ENCODE results near the gene KRT4. TPM values are rescaled to one million over a fixed set of nuclear protein-coding genes. Genes with fewer than 3 reads are reported as not detected.

The KRT4 gene
- total RNA-seq, 3 donors from 2014 or later (not counting 1 experiment from before 2014, with no cell fraction given), result not detected

DNA sequence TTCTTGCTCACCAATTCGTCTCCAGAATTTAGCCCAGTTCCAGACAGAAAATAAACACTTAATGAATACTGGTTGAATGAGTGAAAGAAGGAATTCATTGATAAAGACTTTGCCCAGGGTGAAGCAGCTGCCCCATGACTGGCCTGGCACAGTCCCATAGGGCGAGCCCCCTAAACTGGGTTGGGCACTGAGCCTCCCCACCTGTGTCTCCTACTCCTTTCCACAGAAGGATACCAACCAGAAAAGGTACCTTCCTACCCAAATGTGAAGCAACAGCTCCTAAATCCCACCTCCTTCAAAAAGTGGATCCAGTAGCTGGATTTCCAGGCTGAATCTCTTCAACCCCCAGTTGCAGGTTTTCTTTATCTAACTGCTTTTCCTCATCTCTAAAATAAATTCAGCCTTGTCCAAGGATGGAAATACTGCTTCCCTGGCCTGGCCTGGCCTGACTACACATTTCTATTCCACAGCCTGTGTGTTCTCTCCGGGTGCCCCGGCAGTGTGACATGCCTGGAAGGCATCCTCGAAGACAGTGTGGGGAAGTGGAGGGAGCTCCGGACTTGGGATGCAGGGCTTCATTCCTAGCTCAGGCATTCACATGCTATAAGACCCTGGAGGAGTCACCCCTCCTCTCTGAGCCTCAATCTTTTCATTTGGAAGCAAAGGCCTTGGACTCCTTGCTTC, 25.6 kb downstream of the KRT4 start:
- peaks cover 15% of the 10 kb centered on the region for H3K27me3 ChIP-seq (ENCODE audit: control insufficient read depth, insufficient read depth, low read length)
- H3K4me3 ChIP-seq (ENCODE audit: low read length), result no peak overlapping the region
- WGBS (ENCODE audit: insufficient coverage), result 86% methylated on average over 5 of the region's 6 CpGs
- DNase-seq (no peak), ATAC-seq (no peak)
- no peaks in the 10 kb centered on the region for H3K9me3 ChIP-seq (ENCODE audit: control insufficient read depth, insufficient read depth, low read length)
- H3K4me1 ChIP-seq (ENCODE audit: control insufficient read depth, insufficient read depth, low read length), result peaks cover 6% of the 10 kb centered on the region
- Mint-ChIP-seq H3K4me3 (no peak overlapping the region), H3K36me3 (no peaks in the 10 kb centered on the region), H3K4me1 (peaks cover 15 to 21% of the 10 kb centered on the region in 2 donors), H3K27ac (no peak overlapping the region), H3K9me3 (peaks cover 2 to 3% of the 10 kb centered on the region in 2 donors), H3K27me3 (ENCODE audit: low read depth in 2 of 2) (peaks cover 53 to 64% of the 10 kb centered on the region in 2 donors)
- H3K36me3 ChIP-seq (ENCODE audit: control insufficient read depth, insufficient read depth, low read length), result no peaks in the 10 kb centered on the region
- no peak overlapping the region for H3K27ac ChIP-seq (ENCODE audit: low read length)
- TF ChIP-seq, protein P1, sequence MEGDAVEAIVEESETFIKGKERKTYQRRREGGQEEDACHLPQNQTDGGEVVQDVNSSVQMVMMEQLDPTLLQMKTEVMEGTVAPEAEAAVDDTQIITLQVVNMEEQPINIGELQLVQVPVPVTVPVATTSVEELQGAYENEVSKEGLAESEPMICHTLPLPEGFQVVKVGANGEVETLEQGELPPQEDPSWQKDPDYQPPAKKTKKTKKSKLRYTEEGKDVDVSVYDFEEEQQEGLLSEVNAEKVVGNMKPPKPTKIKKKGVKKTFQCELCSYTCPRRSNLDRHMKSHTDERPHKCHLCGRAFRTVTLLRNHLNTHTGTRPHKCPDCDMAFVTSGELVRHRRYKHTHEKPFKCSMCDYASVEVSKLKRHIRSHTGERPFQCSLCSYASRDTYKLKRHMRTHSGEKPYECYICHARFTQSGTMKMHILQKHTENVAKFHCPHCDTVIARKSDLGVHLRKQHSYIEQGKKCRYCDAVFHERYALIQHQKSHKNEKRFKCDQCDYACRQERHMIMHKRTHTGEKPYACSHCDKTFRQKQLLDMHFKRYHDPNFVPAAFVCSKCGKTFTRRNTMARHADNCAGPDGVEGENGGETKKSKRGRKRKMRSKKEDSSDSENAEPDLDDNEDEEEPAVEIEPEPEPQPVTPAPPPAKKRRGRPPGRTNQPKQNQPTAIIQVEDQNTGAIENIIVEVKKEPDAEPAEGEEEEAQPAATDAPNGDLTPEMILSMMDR (IDR thresholded peaks at IDR 0.05), result no peak
- intact Hi-C loops (cut with micrococcal nuclease), result no loop called here

DNA sequence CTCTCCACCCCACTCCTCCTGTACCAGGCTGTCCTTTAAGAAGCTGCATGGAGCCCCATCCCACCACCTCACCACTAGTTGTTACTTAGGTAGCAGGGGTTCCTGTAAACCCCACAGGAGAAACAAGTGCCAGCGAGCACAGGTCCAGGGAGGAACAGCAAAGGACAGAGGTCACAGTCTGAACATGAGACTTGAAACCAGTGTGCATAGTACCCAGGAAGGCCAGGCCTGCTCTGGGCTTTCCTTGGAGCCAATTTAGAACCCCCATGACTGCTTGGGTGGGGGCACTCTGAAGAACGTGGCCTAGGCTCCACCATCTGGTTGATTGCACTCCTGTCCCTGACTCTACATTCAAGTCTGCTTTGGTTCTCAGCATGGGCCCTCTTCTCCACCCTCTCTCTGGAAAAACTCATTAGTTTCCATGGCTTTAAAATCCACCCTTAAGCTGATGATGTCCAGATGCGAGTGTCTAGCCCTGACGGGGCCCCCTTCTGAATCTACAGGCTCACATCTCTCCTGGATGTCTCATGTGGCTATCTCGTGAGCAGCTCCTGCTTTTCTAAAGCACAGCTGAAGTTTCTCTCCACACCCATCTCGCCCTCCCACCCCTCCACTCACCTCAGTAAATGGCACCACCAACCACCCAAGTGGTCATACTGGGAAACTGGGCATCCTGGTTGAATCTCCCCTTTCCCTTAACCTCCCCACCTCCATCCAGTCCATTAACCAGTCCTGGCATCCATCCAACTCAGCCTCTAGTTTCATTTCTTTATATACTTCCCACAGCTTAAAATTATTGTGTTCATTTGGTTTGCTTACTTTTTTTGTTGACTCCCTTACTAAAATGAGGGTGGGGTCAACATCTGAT, 26.4 kb downstream of the KRT4 start:
- H3K9me3 ChIP-seq (ENCODE audit: control insufficient read depth, insufficient read depth, low read length), result no peaks in the 10 kb centered on the region
- DNase-seq (no peak), ATAC-seq (no peak)
- peaks cover 2 to 3% of the 10 kb centered on the region in 2 donors for H3K9me3 Mint-ChIP-seq
- H3K27me3 Mint-ChIP-seq (ENCODE audit: low read depth in 2 of 2), result peaks cover 54 to 66% of the 10 kb centered on the region in 2 donors
- peaks cover 15 to 21% of the 10 kb centered on the region in 2 donors for H3K4me1 Mint-ChIP-seq
- H3K36me3 Mint-ChIP-seq, result no peaks in the 10 kb centered on the region
- no peaks in the 10 kb centered on the region for H3K36me3 ChIP-seq (ENCODE audit: control insufficient read depth, insufficient read depth, low read length)
- H3K27ac ChIP-seq (ENCODE audit: low read length), result no peak overlapping the region
- TF ChIP-seq, protein P1 (IDR thresholded peaks at IDR 0.05), result no peak
- H3K27ac Mint-ChIP-seq, result no peak overlapping the region
- 80% methylated on average over 6 of the region's 6 CpGs for WGBS (ENCODE audit: insufficient coverage)
- H3K4me3 ChIP-seq (ENCODE audit: low read length), result no peak overlapping the region
- no peak overlapping the region for H3K4me3 Mint-ChIP-seq
- H3K27me3 ChIP-seq (ENCODE audit: control insufficient read depth, insufficient read depth, low read length), result peaks cover 15% of the 10 kb centered on the region
- H3K4me1 ChIP-seq (ENCODE audit: control insufficient read depth, insufficient read depth, low read length), result peaks cover 6% of the 10 kb centered on the region
- intact Hi-C loops (cut with micrococcal nuclease), result no loop called here

DNA sequence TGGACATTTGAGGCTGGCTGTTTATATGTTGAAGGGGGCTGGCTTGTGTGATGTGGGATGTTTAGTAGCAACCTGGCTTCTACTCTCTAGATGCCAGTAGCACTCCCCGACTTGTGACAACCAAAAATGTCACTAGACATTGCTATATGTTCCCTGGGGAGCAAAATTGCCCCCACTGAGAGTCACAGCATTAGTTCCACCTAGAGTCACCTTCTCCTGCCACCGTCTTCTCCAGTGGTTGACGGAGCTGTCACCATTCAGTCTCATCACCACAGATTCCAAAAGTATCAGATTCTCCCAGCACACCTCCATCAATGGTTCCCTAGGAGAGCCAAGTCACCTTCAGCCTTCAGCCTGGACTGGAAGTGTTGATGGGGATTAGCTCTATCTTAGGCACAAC, 29.0 kb downstream of the KRT4 start:
- DNase-seq, result no peak
- H3K4me3 ChIP-seq (ENCODE audit: low read length), result no peak overlapping the region
- peaks cover under 1% of the 10 kb centered on the region for H3K4me1 ChIP-seq (ENCODE audit: control insufficient read depth, insufficient read depth, low read length)
- peaks cover 2 to 3% of the 10 kb centered on the region in 2 donors for H3K9me3 Mint-ChIP-seq
- peaks cover 9% of the 10 kb centered on the region for H3K27me3 ChIP-seq (ENCODE audit: control insufficient read depth, insufficient read depth, low read length)
- H3K4me3 Mint-ChIP-seq, result no peak overlapping the region
- H3K27me3 Mint-ChIP-seq (ENCODE audit: low read depth in 2 of 2), result peaks cover 40 to 58% of the 10 kb centered on the region in 2 donors
- H3K4me1 Mint-ChIP-seq, result peaks cover 6 to 11% of the 10 kb centered on the region in 2 donors
- TF ChIP-seq, protein P1 (IDR thresholded peaks at IDR 0.05), result no peak
- ATAC-seq, result no peak
- no peaks in the 10 kb centered on the region for H3K9me3 ChIP-seq (ENCODE audit: control insufficient read depth, insufficient read depth, low read length)
- H3K27ac ChIP-seq (ENCODE audit: low read length), result no peak overlapping the region
- H3K27ac Mint-ChIP-seq, result no peak overlapping the region
- WGBS (ENCODE audit: insufficient coverage), result 67% methylated on average over 3 of the region's 3 CpGs
- intact Hi-C loops (cut with micrococcal nuclease), result no loop called here
- no peaks in the 10 kb centered on the region for H3K36me3 Mint-ChIP-seq
- no peaks in the 10 kb centered on the region for H3K36me3 ChIP-seq (ENCODE audit: control insufficient read depth, insufficient read depth, low read length)

Data from natural killer cell (primary cell).